NCI-H2107 treated with DMSO at 0.1 percent for 48 hours (cell line): ENCODE results near the gene RYR2.

Experiments
- DNase-seq: peaks from one replicate; lab custom pipeline; 2025; ENCODE audit not compliant: unreplicated experiment; lab: John Stamatoyannopoulos, UW

RYR2 gene

GRCh38 chr1:237416924-237417655 lies 375.1 kb downstream of the RYR2 start:
- no peak for DNase-seq

- no peak for DNase-seq
These were observed 386.8 kb downstream of the RYR2 start for GRCh38 chr1:237428809-237429208.

GRCh38 chr1:237429252-237429651 lies 387.3 kb downstream of the RYR2 start:
- no peak for DNase-seq

- no peak for DNase-seq
These were observed 389.5 kb downstream of the RYR2 start for GRCh38 chr1:237431448-237431847.

GRCh38 chr1:237440346-237440745 lies 398.4 kb downstream of the RYR2 start:
- no peak for DNase-seq

GRCh38 chr1:237444120-237444790 lies 402.3 kb downstream of the RYR2 start:
- no peak for DNase-seq

GRCh38 chr1:237448042-237448441 lies 406.1 kb downstream of the RYR2 start:
- DNase-seq, result no peak

GRCh38 chr1:237457573-237457972 lies 415.6 kb downstream of the RYR2 start:
- no peak for DNase-seq

GRCh38 chr1:237467320-237467719 lies 425.3 kb downstream of the RYR2 start:
- no peak for DNase-seq

- DNase-seq, result no peak
These were observed 428.8 kb downstream of the RYR2 start for GRCh38 chr1:237470712-237471338.

GRCh38 chr1:237471377-237471776 lies 429.4 kb downstream of the RYR2 start:
- DNase-seq, result no peak

GRCh38 chr1:237471956-237472355 lies 430.0 kb downstream of the RYR2 start:
- no peak for DNase-seq

GRCh38 chr1:237473854-237474253 lies 431.9 kb downstream of the RYR2 start:
- no peak for DNase-seq

- no peak for DNase-seq
These were observed 436.1 kb downstream of the RYR2 start for GRCh38 chr1:237478082-237478481.

GRCh38 chr1:237478842-237479241 lies 436.9 kb downstream of the RYR2 start:
- no peak for DNase-seq

- DNase-seq, result no peak
These were observed 440.8 kb downstream of the RYR2 start for GRCh38 chr1:237482777-237483176.

GRCh38 chr1:237492359-237492758 lies 450.4 kb downstream of the RYR2 start:
- DNase-seq, result no peak

GRCh38 chr1:237500566-237500965 lies 458.6 kb downstream of the RYR2 start:
- no peak for DNase-seq

- DNase-seq, result no peak
These were observed 461.3 kb downstream of the RYR2 start for GRCh38 chr1:237503292-237503691.

- no peak for DNase-seq
These were observed 465.0 kb downstream of the RYR2 start for GRCh38 chr1:237507005-237507404.

GRCh38 chr1:237509748-237510147 lies 467.8 kb downstream of the RYR2 start:
- DNase-seq, result no peak

- DNase-seq, result no peak
These were observed 483.1 kb downstream of the RYR2 start for GRCh38 chr1:237525102-237525501.
